GM12872 (cell line): Measurements from ENCODE around the gene CLECL1.

ENCODE experiments used
- TF ChIP-seq, protein P1 (sequence below): IDR thresholded peaks from 3 replicates; pipeline ENCODE4 v1.5.1; 2011; ENCODE audit warnings: low read depth, mild to moderate bottlenecking, low read length, moderate library complexity; ENCODE audit not compliant: insufficient read depth

CLECL1 gene

GRCh38 chr12:9755567-9755966 is 22.7 kb upstream of the CLECL1 start:
- TF ChIP-seq, protein P1, sequence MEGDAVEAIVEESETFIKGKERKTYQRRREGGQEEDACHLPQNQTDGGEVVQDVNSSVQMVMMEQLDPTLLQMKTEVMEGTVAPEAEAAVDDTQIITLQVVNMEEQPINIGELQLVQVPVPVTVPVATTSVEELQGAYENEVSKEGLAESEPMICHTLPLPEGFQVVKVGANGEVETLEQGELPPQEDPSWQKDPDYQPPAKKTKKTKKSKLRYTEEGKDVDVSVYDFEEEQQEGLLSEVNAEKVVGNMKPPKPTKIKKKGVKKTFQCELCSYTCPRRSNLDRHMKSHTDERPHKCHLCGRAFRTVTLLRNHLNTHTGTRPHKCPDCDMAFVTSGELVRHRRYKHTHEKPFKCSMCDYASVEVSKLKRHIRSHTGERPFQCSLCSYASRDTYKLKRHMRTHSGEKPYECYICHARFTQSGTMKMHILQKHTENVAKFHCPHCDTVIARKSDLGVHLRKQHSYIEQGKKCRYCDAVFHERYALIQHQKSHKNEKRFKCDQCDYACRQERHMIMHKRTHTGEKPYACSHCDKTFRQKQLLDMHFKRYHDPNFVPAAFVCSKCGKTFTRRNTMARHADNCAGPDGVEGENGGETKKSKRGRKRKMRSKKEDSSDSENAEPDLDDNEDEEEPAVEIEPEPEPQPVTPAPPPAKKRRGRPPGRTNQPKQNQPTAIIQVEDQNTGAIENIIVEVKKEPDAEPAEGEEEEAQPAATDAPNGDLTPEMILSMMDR = no peak

- TF ChIP-seq, protein P1 = no peak
These were observed 22.1 kb upstream of the CLECL1 start for GRCh38 chr12:9755035-9755434.

DNA sequence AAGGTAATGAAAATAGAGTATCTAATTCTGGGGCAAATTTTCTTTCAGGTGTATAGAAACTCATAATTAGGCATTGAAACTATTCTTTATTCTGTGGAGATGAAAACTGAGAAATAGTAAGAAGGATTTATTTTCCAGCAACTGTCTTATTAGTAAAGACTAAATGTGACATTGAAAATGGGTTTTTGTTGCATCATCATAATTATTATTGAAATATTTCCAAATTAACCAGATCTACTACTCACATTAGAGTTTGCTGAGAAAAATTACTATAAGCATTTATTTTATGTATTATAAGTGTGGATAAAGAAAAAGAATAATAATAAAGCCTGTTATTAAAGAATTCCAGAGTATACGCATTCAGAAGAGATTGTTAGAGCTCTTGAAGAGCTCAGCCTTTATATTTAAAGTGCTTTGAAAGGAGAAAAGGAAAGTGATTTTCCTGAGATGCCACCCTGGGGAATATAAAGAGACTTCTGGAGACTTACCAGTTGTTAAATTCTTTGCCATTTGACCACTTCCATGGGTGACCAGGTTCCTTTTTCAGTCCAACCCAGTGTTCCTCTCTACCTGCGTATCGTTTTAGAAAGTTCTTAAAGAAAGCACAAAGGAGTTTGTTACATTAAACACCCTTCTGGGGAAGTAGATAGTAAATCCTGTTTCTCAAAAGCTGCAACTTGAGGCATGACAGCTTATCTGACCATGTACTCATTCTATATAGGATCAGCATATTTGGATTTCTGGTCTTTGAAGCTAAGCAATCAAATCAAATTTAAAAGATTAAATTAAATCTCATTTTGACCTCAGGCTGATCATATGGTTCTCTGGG is 21.4 kb upstream of the CLECL1 start:
- TF ChIP-seq, protein P1 = no peak

- TF ChIP-seq, protein P1 = no peak
These were observed 20.6 kb upstream of the CLECL1 start for GRCh38 chr12:9753498-9753897.

DNA sequence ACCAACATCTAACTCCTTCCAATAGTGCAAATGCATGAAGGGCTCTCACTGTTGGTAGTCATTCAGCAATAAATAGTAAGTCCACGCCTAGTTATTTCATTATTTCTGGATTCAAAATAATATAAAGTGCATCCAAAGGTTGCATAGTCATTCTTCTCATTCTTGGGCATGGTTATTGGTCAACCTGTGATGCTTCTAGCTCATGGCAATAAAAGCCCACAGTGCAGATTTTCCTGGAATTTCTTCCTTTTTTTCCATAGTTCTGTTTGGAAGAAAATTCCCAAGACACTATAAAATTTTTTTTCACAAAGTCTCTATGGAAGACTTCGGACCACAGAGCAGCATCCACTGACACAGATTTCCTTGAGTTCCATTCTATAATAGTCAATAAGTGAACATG is 20.2 kb upstream of the CLECL1 start:
- TF ChIP-seq, protein P1 = no peak

DNA sequence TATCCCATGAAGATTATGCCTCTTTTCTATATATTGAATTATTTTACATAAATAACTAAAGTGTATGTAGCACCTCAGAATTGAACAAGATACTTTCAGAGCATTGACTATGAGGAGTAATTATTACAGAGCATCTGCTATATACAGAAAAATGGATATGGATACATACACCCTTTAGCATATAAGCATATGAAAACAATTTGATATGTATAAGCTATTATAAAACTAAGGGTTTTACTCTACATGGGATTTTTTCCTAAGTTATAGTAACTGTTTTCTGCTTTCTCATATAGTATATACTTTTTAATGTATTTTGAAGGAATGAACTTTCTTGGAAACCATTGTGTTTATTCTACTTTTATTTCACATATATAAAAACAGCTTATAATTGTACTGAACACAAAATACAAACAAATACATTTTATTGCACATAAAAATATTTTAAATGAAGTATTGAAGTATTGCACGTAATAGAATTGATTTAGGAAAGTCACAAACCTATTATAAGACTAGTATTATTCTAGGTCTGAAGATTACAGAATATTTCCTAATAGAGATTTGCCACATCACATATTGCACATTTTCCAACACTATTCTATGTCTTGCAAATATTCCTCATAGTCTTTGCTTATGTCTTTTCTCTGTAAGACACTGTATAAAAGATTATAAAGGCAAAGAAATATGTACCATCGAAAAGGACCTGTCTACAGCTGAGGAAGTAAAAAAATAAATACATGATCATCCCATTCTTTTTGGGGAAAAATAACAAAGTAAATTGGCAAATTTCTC is 19.4 kb upstream of the CLECL1 start:
- TF ChIP-seq, protein P1 = no peak

DNA sequence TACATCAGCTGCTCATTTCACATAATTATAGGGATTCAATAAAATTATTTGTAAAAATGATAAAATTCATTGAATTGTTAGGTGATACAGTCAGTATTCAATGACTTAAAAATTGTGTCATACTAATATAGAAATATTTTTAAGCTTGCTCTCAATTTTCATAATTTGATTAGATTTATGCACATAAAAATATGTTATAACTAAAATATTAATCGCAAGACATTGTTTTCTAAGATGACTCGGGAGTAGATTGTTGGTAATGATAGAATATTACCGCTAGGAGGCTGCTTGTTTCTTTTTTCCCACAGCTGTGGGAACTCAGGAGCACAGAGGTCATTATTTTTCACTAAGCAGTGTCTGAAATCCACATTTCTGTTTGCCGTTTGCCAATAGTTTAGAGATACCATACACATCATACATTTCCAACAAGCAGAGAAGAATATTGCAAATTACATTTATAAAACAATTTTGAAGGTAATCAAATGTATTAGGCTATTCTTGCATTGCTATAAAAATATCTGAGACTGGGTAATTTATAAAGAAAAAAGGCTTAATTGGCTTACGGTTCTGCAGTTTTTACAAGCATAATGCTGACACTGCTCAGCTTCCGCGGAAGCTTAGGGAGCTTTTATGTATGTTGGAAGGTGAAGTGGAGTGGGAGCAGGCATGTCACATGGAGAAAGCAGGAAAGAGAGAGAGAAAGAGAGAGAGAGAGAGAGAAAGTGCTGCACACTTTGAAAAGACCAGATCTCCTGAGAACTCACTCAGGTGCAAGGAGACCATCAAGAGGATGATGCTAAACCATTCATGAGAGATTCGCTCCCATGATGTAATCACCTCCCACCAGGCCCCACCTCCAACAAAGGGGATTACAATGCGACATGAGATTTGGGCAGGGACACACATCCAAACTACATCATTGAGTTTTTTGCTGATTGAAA is 18.6 kb upstream of the CLECL1 start:
- TF ChIP-seq, protein P1 = peak; percentile 54; the same call in 2 of the 3 replicates
